Prostate gland (tissue), 2 donors: Measurements from ENCODE around the gene CA12.

ENCODE experiments used
- POLR2AphosphoS5 ChIP-seq: sonication (generic); formaldehyde crosslinking; IDR thresholded peaks from one replicate; pipeline ENCODE4 v1.6.1; 2017; ENCODE audit warnings: antibody characterized with exemption
- TF ChIP-seq, protein P1 (sequence below), 4 experiments: fragments of 200-600 bp in 2 of 4; fragments of 450-650 bp in 2 of 4; sonication (generic) in 2 of 4; IDR thresholded peaks; 1 replicate in 3 of 4; 2 replicates in 1 of 4; pipeline ENCODE4 v1.5.1; 2016 to 2019; ENCODE audit warnings: antibody characterized with exemption in 4 of 4, mild to moderate bottlenecking in 2 of 4, moderate library complexity in 2 of 4

DNA sequence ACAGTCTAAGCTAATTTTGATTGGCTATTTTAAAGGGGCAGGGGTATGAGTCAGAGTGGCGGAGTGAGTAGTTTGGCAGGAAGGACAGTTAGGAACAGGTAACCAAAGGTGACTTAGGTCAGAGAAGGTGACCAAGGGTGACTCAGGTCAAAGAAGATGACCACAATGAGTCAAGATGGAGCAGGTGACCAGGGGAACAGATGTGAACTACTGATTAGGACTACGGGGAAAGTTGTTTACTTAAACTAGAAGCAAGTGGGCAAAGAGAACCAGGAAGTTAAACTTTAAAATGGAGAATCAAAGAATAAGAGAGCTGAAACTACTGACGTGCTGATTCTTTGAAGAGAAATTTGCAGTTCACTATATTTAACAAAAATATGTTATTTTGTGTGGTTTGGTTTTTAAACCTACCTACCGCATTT lies 14.1 kb upstream of the CA12 start:
- TF ChIP-seq, protein P1, sequence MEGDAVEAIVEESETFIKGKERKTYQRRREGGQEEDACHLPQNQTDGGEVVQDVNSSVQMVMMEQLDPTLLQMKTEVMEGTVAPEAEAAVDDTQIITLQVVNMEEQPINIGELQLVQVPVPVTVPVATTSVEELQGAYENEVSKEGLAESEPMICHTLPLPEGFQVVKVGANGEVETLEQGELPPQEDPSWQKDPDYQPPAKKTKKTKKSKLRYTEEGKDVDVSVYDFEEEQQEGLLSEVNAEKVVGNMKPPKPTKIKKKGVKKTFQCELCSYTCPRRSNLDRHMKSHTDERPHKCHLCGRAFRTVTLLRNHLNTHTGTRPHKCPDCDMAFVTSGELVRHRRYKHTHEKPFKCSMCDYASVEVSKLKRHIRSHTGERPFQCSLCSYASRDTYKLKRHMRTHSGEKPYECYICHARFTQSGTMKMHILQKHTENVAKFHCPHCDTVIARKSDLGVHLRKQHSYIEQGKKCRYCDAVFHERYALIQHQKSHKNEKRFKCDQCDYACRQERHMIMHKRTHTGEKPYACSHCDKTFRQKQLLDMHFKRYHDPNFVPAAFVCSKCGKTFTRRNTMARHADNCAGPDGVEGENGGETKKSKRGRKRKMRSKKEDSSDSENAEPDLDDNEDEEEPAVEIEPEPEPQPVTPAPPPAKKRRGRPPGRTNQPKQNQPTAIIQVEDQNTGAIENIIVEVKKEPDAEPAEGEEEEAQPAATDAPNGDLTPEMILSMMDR (IDR thresholded peaks at IDR 0.05), result no peak
- no peak for TF ChIP-seq POLR2AphosphoS5
